ENCODE measurements around the gene ADRA2B. TPM values are rescaled to one million over a fixed set of nuclear protein-coding genes. Genes with fewer than 3 reads are reported as not detected.
"Not testable (repeated sequence)": the region's sequence is repeated elsewhere in the genome, so short reads cannot be mapped to it uniquely, and the experiment has no call there.

ADRA2B gene
- total RNA-seq, 1 donor from 2014 or later = 0.49 TPM

GRCh38 chr2:96085541-96086355 is 30.6 kb downstream of the ADRA2B start:
- no peak for TF ChIP-seq POLR2AphosphoS5 (IDR thresholded peaks at IDR 0.05; ENCODE audit: insufficient read depth in 1 of 2, low read depth in 1 of 2)
- TF ChIP-seq, protein P1, sequence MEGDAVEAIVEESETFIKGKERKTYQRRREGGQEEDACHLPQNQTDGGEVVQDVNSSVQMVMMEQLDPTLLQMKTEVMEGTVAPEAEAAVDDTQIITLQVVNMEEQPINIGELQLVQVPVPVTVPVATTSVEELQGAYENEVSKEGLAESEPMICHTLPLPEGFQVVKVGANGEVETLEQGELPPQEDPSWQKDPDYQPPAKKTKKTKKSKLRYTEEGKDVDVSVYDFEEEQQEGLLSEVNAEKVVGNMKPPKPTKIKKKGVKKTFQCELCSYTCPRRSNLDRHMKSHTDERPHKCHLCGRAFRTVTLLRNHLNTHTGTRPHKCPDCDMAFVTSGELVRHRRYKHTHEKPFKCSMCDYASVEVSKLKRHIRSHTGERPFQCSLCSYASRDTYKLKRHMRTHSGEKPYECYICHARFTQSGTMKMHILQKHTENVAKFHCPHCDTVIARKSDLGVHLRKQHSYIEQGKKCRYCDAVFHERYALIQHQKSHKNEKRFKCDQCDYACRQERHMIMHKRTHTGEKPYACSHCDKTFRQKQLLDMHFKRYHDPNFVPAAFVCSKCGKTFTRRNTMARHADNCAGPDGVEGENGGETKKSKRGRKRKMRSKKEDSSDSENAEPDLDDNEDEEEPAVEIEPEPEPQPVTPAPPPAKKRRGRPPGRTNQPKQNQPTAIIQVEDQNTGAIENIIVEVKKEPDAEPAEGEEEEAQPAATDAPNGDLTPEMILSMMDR (IDR thresholded peaks at IDR 0.05) = no peak
- TF ChIP-seq POLR2A (IDR thresholded peaks at IDR 0.05) = no peak
- intact Hi-C loops (cut with DNase I) = no loop called here
- Histone ChIP-seq H3K27ac (no peak overlapping the region), H3K4me3 (no peak overlapping the region), H3K9me3 (no peaks in the 10 kb centered on the region), H3K36me3 (no peaks in the 10 kb centered on the region), H3K27me3 (no peaks in the 10 kb centered on the region), H3K4me1 (no peaks in the 10 kb centered on the region)
- DNase-seq (ENCODE audit: extremely low spot score in 2 of 2) = peak in 1 of 2 donors; percentile 74

- H3K36me3 ChIP-seq; intact Hi-C loops (cut with DNase I); H3K27ac ChIP-seq; H3K9me3 ChIP-seq; H3K4me1 ChIP-seq; H3K27me3 ChIP-seq; H3K4me3 ChIP-seq; DNase-seq (ENCODE audit: extremely low spot score in 2 of 2): not testable (repeated sequence)
Measured at GRCh38 chr2:96084858-96085518, 31.4 kb downstream of the ADRA2B start.

- H3K36me3 ChIP-seq = no peaks in the 10 kb centered on the region
- H3K9me3 ChIP-seq = no peaks in the 10 kb centered on the region
- no peak for TF ChIP-seq POLR2A (IDR thresholded peaks at IDR 0.05)
- TF ChIP-seq POLR2AphosphoS5 (IDR thresholded peaks at IDR 0.05; ENCODE audit: insufficient read depth in 1 of 2, low read depth in 1 of 2) = no peak
- TF ChIP-seq, protein P1 (IDR thresholded peaks at IDR 0.05) = no peak
- intact Hi-C loops (cut with DNase I) = no loop called here
- H3K4me1 ChIP-seq = no peaks in the 10 kb centered on the region
- no peak overlapping the region for H3K27ac ChIP-seq
- no peak overlapping the region for H3K4me3 ChIP-seq
- H3K27me3 ChIP-seq = no peaks in the 10 kb centered on the region
- peak in 1 of 2 donors; percentile 70 for DNase-seq (ENCODE audit: extremely low spot score in 2 of 2)
Measured at GRCh38 chr2:96083989-96084857, 32.1 kb downstream of the ADRA2B start.

DNA sequence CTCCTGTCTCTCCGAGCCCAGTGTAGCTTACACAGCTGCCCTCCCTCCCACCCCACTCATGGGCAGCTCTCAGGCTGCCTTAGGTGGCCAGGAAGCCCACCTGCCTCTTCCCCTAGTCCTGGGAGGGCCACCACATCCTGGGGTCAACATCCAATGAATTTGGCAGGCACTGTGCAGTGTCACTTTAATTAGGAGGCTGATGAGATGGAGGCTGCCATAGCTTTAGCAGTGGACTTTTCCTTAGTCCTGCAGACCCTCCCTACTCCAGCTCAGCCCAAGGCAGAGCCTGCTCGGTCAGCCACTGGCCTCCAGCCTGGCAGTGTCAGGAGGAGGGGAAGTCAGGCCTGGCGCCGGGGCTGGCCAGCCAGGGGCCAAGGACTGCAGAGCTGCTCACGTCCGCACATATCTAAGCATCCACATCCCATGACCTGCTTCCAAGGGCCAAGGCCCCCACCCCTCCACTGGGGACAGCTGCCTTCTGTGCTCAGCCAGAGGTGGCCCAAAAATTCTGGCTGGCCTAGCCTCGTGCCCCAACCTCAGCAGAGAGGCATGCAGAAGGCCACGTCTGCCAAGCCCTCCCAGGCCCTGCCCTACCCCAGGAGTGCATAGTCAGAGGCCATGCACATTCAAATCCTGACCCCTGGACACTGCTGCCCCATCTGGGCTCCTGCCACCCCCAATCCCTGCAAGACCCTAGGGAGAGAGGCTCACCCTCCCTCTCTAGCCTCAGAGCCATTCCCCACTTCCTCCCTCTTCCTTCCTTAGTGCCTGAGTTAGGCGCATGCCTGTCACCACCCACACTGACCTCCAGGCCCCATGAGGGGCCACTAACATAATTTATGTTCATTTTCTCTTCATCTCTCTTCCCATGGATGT is 33.1 kb downstream of the ADRA2B start:
- Histone ChIP-seq H3K27me3 (no peaks in the 10 kb centered on the region), H3K9me3 (no peaks in the 10 kb centered on the region), H3K27ac (no peak overlapping the region), H3K36me3 (no peaks in the 10 kb centered on the region), H3K4me1 (no peaks in the 10 kb centered on the region), H3K4me3 (no peak overlapping the region)
- TF ChIP-seq POLR2A (IDR thresholded peaks at IDR 0.05) (no peak), POLR2AphosphoS5 (IDR thresholded peaks at IDR 0.05; ENCODE audit: insufficient read depth in 1 of 2, low read depth in 1 of 2) (no peak)
- TF ChIP-seq, protein P1 (IDR thresholded peaks at IDR 0.05) = no peak
- intact Hi-C loops (cut with DNase I) = no loop called here
- DNase-seq (ENCODE audit: extremely low spot score in 2 of 2) = peak in 1 of 2 donors; percentile 67
